Measurements from ENCODE around the gene GNG12. TPM values are rescaled to one million over a fixed set of nuclear protein-coding genes. Genes with fewer than 3 reads are reported as not detected.
"Not testable (repeated sequence)": the region's sequence is repeated elsewhere in the genome, so short reads cannot be mapped to it uniquely, and the experiment has no call there.

The GNG12 gene
- total RNA-seq, 2 donors from 2014 or later: 29.1 to 45.4 TPM

DNA sequence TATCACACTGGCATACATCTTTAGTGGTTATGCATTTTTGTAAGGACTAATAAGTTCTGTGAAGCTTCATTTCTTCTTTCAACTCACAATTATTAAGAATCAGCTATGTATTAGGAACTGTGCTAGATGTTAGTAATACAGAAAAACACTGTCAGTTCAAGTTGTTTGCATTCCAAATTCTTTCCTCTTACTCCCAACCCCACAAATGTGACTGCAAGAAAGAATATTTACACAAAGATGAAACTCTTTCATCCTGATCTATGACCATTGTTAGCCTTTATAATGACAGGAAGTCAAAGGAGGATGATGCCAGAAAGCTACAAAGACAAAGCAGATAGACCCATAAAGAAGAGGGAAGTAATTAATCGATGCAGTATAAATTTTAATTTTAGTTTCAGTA lies 169.2 kb downstream of the GNG12 start:
- Histone ChIP-seq H3K27ac (no peak overlapping the region), H3K27me3 (no peaks in the 10 kb centered on the region), H3K4me1 (no peaks in the 10 kb centered on the region), H3K36me3 (no peaks in the 10 kb centered on the region), H3K9me3 (no peaks in the 10 kb centered on the region), H3K4me3 (no peak overlapping the region)
- TF ChIP-seq, protein P1, sequence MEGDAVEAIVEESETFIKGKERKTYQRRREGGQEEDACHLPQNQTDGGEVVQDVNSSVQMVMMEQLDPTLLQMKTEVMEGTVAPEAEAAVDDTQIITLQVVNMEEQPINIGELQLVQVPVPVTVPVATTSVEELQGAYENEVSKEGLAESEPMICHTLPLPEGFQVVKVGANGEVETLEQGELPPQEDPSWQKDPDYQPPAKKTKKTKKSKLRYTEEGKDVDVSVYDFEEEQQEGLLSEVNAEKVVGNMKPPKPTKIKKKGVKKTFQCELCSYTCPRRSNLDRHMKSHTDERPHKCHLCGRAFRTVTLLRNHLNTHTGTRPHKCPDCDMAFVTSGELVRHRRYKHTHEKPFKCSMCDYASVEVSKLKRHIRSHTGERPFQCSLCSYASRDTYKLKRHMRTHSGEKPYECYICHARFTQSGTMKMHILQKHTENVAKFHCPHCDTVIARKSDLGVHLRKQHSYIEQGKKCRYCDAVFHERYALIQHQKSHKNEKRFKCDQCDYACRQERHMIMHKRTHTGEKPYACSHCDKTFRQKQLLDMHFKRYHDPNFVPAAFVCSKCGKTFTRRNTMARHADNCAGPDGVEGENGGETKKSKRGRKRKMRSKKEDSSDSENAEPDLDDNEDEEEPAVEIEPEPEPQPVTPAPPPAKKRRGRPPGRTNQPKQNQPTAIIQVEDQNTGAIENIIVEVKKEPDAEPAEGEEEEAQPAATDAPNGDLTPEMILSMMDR (IDR thresholded peaks at IDR 0.05): no peak
- no peak for DNase-seq (ENCODE audit: low spot score)

DNA sequence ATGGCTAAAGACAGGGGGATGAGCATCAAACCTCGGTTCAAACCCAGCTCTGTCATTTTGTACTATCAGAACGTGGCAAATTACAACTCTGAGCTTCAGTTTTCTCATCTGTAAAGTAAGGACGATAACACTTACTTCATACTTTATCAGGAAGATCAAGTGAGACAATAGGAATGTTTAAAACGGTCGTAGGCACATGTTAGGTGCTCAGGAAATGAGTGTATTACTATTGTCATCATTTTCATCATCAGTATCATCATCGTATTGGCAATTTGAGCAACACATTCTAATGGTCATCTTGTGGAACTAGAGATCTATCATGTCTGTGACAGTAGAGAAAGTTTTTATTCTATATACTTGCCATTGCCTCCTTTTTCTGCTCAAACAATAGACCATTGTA lies 170.4 kb downstream of the GNG12 start:
- H3K27me3 ChIP-seq: no peaks in the 10 kb centered on the region
- TF ChIP-seq, protein P1 (IDR thresholded peaks at IDR 0.05): no peak
- H3K4me1 ChIP-seq: no peaks in the 10 kb centered on the region
- DNase-seq (ENCODE audit: low spot score): no peak
- H3K4me3 ChIP-seq: no peak overlapping the region
- no peak overlapping the region for H3K27ac ChIP-seq
- no peaks in the 10 kb centered on the region for H3K9me3 ChIP-seq
- no peaks in the 10 kb centered on the region for H3K36me3 ChIP-seq

DNA sequence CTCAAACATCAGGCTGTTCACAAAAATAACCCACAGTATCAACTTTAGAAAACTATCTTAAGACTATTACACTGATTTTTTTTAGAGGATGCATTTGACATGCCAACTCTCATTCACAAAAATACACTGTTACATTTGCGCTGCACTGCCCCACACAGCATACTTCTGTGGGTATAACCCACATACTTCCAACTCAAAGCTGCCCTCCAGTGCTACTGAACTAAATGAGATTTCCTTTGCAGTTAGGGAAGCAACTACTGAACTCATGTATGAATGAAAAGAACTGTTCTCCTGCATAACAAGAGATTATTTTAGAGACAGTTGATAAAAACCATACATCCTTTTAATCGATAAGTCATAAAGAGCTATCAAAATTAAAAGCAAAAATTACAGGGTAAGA lies 174.0 kb downstream of the GNG12 start:
- Histone ChIP-seq H3K4me3 (no peak overlapping the region), H3K27me3 (no peaks in the 10 kb centered on the region), H3K36me3 (no peaks in the 10 kb centered on the region), H3K9me3 (no peaks in the 10 kb centered on the region), H3K27ac (no peak overlapping the region), H3K4me1 (no peaks in the 10 kb centered on the region)
- DNase-seq (ENCODE audit: low spot score): no peak
- TF ChIP-seq, protein P1 (IDR thresholded peaks at IDR 0.05): no peak

DNA sequence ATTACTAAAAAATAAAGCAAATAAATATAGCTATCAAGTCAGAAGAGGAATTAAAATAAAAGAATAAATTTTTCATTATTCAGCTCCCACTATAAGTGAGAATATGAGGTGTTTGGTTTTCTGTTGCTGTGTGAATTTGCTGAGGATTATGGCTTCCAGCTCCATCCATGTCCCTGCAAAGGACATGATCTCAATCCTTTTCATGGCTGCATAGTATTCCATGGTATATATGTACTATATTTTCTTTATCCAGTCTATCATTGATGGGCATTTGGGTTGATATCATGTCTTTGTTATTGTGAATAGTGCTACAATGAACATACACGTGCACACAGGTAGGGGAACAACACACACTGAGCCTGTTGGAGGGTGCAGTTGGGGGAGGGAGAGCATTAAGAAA lies 176.1 kb downstream of the GNG12 start:
- not testable (repeated sequence) for H3K9me3 ChIP-seq; H3K27me3 ChIP-seq; H3K27ac ChIP-seq; H3K4me3 ChIP-seq; H3K4me1 ChIP-seq; H3K36me3 ChIP-seq; DNase-seq (ENCODE audit: low spot score)

DNA sequence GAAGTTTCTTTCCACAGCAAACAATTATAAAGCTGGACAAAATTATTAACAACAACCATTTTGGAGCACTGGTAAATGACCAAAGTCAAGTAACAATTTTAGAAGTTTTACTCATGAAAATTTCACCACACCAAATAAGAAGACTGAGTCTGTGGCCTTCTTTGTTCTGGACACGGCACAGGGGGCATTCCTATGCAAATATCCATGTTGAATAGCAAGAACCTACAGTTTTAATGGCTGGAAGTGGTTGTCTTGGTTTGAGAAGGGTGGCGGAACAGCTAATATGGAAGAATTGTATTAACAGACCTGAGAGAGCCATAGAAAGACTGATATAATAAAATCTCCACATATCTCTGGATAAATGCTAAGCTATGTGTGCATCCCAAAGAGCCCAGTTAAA lies 177.7 kb downstream of the GNG12 start:
- Histone ChIP-seq H3K9me3 (no peaks in the 10 kb centered on the region), H3K36me3 (no peaks in the 10 kb centered on the region), H3K4me1 (no peaks in the 10 kb centered on the region), H3K27me3 (no peaks in the 10 kb centered on the region), H3K4me3 (no peak overlapping the region), H3K27ac (no peak overlapping the region)
- TF ChIP-seq, protein P1 (IDR thresholded peaks at IDR 0.05): no peak
- DNase-seq (ENCODE audit: low spot score): no peak

DNA sequence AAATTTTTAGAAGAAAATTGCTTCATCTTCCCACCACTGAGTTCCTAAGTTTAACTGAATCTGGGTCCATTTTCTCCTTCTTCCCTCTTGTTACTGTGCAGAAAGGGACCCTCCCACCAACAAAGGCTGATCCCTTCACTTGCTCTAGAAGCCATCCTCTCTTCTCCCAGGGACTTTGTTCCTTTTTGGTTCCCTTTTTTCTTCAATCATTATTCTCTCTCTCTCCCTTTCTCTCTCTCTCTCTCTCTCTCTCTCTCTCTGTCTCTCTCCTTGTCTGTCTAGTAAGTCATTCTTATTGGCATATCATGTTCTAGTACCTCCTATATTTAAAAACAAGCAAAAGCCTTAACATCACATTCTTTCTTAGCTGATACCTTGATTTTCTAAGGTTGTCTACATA lies 180.0 kb downstream of the GNG12 start:
- TF ChIP-seq, protein P1 (IDR thresholded peaks at IDR 0.05): no peak
- no peak overlapping the region for H3K27ac ChIP-seq
- DNase-seq (ENCODE audit: low spot score): no peak

More for the DNA sequence above, 180.0 kb downstream of the GNG12 start:
- no peaks in the 10 kb centered on the region for H3K4me1 ChIP-seq
- H3K9me3 ChIP-seq: no peaks in the 10 kb centered on the region
- H3K27me3 ChIP-seq: no peaks in the 10 kb centered on the region
- no peak overlapping the region for H3K4me3 ChIP-seq
- H3K36me3 ChIP-seq: no peaks in the 10 kb centered on the region

Data from right atrium auricular region (tissue), 2 donors.